GM18873 (cell line): ENCODE results near the gene PTPRH.
"Not testable (repeated sequence)": the region's sequence is repeated elsewhere in the genome, so short reads cannot be mapped to it uniquely, and the experiment has no call there.

ENCODE experiments used
- ATAC-seq: cut with Tn5 transposase; IDR thresholded peaks from one replicate; pipeline ENCODE4 v1.9.1; 2021; ENCODE audit warnings: mild to moderate bottlenecking, moderate library complexity, moderate number of reproducible peaks; ENCODE audit not compliant: unreplicated experiment, low FRiP score

Gene PTPRH

DNA sequence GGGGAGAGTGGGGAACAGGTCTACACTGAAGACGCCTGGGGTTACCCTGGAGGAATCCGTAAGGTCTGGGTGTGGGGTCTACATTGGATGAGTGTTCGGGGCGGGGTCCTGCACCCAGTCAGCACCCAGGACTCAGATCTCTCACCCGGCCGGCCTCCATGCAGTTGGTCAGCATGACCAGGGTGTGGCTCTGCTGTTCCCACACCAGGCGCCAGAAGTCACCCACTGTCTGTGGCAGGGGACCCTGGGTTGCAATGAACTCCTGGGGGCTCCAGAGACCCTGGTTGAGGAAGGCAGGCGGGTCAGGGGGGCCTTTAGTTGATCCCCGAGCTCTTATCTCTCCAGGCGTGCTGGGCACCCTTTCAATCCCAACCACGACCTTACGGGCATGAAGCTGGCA, 23.2 kb downstream of the PTPRH start:
- ATAC-seq: no peak

DNA sequence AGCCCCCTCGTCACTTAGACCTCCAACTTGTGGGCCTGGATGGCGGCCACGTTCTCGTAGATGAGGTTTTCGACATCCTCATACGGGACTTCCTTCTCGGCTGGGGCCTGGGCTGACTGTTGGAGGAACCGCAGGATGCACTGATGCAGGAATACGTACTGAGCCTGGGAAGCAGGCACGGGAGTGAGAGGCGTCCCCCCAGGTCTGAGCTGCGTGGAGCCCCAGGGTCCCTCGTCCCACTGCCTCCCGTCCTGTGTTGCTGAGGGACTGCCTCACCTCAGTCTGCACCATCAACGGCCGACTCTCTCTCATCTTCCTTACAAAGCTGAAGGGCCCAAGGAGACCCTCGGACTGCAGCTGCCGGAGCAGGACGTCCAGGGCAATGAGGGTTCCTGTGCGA, 27.6 kb downstream of the PTPRH start:
- ATAC-seq: no peak

DNA sequence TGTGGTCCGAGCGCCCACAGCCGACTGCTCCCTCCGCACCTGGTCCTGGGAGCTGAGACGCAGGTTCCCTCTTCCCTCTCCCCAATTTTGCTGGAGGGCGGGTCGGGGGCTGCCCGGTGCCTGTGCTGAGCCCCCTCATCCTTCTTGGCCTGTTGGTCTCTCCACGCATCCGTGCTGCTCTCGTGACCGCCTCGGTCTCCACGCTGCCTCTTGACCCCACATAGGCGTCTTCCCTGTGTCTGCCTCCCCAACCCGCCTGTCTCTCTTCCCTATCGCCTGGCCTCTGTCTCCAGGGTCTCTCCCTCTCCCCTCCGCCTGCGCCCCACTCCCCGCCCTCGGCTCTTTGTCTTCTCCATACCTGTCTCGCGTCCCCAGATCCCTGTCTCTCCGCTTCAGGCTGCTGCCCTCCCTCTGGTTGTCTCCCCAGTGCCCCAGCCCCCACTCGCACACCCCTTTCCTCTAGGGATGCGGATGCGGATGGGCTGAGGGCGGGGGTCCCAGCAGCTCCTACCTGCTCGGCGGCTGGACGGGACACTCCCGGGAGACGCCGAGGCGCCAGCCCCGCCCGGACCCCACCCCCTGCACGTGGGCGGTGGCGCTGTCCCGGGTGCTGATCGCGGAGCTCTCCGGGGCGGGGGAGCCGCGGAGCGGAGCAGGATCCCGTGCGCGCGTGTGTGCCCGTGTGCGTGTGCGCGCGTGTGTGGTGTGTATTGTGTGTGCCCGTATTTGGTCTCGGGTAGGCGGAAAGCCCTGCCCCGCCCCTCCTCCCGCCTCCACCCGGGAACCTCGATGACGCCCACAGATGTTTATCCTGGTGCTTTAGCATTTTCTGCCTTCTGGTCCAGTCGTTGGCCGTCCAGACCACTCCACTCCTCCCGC, 29.5 kb downstream of the PTPRH start, which contains the start of gene SYT5:
Gene SYT5 (minus strand): TSS at position 684 of the 879 bp plus-strand sequence. CDS start 1,248 bp downstream, outside the sequence.
- ATAC-seq: no peak

DNA sequence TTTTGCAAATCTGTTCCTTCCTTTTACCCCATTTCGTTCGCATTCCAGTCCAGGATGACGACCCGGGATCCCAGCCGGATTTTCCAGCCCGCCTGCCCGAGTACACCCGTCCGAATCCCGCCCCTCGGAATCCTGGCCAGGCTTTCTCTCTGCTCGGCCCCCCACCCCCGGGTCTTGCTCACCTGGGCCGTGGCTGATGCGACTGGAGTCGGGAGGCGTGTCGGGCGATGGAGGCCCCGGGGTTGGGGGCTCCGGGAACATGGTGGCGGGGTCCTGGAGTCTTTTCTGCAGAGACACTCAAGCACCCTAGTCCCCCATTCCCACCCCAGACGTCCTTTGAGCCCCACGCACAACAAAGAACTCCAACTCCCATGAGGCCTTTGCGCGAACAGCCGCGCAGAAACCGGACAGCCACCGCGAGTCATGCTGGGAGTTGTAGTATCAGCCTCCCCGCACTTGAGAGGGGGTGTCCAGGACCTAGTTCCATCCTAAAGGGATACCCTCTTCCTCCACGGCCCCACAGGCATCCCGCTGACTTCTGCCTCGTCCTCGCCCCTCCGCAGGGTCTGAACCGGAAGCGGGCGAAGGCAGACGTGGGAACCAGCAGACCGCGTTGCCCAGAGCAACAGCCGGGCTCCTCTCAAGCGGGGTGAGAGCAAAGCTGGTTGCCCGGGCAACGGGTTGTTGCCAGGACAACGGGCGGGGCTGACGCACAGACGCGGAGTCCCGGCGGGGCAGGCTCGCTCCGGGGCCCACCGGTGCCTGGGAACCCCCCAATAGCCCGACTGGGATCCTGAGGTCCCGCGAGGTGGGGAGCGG, 30.3 kb downstream of the PTPRH start:
- ATAC-seq: peak; percentile 58

DNA sequence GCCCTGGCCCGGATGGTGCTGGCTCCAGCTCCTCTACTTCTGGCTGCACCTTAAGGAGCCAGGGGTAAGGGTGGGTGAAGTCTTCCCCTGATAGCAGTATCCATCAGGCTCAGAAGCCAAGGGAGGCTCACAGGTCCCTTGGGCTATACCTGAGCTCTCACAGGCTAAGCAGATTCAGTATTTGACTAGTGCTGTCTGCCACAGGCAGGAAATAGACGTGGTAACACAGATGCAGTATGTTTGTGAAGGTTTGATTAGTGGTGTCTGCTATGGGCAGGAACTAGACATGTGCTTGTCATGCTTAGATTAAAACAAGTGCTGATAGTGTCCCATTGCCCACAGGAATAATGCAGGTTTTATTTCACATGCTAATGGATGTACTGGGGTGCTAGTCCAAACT, 33.2 kb downstream of the PTPRH start:
- ATAC-seq: no peak

DNA sequence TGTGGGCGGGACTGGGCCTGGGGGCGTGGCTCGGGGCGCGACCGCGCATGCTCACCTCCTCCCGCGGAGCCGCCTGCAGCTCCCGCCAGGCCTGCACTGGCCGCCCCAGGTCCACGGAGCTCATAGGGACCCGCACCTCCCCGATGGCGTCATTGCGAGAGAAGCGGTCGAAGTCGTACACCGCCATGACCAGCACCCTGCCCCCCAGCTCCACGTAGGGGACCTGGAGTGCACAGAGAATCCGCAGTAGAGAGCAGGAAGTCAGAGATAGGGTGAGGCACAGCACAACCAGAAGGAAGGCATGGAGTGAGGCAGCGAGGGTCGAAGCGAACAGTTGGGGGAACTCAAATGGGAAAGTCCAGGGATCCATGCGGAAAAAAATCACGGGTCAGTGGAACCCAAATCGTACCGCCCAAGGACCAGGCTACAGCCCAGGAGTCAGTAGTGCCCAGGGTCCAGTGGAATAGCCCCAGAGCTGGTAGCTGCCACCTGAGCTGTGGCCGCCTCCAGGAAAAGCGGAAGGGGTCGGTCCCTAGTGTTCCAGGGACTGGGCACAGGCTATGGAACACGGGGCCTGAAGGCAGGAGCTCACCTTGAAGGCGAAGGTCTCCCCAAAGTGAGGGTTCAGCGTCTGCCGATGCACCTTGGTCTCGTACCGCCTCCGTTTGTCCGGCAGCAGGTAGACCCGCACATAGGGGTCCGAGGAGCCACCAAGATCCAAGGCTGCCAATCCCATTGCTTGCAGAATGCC, 34.0 kb downstream of the PTPRH start:
- no peak for ATAC-seq

DNA sequence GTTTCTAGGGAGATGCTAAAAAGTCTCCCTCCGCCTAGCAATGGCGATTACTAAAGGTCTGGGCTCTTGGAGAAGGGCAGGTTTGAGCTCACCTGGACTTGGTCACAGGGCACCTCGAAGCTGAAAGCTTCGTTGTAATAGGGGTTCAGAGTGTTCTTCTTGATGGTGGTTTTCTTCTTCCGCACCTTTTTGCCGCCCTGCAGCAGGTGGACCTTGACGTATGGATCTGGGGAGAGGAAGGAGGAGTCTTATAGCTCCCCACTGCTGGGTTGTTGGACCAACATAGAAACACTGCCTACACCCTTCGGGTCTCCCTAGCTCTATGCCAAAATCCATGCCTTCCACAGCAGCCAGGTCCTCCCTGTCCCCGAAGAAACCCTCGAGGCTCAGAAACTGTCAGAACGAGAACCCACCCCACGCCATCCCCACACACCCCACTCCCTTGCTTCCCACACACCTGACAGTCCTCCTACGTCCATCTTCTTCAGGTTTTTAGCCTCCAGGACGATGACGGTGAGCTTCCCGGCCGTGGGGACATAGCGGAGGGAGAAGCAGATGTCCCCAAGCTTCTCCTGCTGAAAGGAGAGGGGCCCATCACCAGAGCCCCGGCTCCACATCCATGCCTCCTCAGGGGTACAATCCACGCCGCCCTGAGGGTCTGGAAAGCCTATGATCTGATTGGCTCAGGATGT, 34.7 kb downstream of the PTPRH start:
- no peak for ATAC-seq

DNA sequence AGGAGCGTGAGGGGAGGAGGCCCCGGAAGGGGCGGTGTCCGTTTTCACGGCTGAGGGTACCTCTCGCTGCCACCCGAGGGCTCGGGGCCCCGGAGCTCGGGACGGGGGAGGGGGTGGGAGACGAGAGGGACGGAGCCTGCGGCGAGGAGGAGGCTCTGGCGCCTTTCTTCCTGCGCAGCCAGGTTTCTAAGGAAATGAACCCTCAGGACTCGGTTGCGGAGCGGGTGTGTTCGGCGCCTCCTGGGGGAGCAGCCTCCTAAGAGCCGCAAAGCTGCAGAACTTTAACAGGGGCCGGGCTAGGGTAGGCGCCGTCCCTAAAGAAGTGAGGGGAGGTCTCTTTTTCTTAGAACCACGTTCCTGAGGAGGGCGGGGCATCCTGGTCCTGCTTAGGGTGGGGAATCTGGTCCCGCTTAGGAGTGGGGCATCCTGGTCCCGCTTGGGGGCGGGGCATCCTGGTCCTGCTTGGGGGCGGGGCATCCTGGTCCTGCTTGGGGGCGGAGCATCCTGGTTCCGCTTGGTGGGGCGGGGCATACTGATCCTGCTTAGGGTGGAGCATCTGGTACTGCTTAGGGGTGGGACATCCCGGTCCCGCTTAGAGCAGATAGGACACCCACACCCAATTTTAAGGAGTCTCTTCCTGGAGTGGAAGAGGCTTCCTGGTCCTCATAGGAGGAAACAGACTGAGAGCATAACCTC, 35.4 kb downstream of the PTPRH start:
- ATAC-seq: no peak

DNA sequence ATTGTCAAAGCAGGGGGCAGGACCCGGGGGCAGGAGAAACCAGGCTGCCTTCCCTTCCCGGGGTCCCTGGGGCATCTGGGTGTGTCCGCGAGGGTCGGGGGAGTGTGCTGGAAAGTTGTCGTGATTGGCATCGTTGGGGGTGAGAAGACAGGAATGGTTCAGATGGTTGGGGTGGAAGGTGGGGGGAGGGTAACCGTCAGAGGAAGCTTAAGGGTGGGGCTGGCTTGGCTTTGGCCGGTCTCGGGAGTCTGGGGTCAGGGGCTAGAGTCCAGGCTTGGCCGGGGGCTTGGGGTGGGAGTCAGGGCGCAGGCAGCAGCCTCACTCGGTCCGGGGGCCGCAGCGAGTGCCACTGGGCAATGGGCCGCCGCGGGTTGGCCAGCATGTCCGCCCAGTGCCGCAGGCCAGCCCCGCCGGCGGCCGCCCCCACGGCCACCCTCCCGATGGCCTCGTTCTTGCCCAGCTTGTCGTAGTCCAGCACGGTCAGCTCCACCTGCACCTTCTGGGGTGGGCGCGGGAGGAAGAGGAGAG, 36.1 kb downstream of the PTPRH start:
- ATAC-seq: no peak

DNA sequence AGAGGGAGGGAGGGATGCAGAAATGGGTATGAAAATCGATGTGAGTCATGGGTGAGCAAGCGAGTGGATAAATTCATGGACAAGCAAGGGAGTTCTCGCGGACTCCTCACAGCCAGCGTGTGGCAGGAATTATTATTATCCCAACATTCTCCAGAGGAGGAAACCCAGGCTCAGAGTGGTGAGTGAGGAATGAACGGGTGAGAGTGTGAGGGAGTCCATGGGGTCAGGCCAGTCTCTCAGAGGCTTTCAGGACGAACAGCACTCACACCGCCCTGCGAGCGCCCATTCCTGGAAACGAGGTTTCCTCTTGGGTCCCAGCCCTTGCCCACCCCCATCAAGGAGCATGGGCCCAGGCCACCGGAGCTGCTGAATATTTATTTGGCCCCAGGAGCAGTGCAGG, 36.6 kb downstream of the PTPRH start:
- ATAC-seq: no peak

DNA sequence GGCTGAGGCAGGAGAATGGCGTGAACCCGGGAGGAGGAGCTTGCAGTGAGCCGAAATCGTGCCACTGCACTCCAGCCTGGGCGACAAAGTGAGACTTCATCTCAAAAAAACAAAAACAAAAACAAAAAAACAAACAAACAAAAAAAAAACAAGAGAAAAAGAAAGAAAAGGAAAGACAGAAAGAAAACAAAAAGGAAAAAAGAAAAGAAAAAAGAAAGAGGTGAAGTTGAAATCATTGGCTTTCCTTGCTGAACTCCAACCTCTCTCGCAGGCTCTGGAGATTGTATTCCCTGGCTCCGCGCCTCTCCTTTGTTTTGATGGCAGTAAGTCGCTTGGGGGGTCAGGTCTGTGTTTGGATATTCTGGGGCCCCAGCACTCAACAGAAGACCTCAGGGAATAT, 37.0 kb downstream of the PTPRH start:
- ATAC-seq: not testable (repeated sequence)

DNA sequence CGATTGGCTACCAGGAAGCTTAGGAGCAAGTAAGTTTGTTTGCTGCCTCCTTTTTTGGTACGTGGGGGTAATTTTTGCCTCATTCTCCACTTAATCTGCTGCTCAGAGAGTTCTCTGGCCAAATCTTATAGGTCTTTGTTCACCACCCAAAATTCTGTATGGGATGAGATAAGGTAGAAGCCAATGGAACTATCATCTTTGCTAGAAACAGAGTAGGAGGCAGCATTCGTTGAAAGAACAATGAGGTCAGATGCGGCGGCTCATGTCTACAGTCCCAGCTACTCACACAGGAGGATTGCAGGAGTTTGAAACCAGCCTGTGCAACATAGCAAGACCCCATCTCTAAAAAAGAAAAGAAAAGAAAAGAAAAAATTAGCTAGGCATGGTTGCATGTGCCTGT, 37.9 kb downstream of the PTPRH start:
- ATAC-seq: no peak

DNA sequence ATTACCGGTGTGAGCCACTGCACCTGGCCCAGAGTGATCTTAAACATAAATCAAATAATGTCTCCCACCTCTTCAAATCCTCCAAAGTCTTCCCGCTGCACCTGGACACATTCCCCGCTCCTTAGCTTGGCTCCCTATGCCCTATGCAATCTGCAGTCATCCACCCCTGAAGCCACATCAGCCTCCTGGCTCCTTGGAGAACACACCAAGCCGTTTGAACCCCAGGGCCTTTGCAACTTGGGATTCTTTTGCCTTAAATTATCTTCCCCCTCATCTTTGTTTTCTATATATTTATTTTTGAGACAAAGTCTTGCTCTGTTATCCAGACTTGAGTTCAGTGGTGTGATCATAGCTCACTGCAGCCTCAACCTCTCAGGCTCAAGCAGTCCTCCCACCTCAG, 40.2 kb downstream of the PTPRH start:
- ATAC-seq: no peak

DNA sequence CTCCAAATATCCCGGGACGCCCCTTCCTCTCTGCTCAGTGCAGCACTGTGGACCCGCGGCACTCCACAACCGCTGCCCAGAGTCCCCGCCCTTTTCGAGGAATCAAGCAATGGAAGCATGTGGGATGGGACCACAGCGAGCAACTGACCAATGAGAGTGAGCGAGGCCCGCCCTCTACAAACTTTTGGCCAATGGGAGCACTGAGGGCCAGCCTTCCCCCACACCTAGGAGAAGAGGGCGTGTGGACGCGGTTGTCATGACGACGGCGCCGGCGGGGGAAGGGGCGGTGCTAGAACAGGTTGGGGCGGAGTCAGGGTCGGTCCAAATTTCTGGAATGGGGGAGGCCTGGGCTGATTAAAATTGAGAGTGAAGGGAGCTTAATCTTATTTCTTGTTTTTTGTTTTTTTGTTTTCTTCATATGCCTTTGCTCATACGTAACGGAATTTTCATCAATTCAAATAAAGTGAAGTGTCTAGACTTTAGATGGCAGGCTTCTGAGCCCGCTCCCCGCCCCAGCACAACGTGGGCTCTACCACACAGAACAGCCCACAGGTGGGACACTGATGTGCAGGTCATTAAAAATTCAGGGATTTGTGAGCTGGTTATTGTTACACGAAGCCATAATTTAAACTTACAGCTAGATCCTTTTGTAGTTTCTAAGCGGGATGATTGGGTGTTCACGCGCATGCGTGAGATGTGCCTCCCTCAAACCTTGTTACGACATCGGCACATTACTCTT, 42.6 kb downstream of the PTPRH start, which contains the start of gene DNAAF3:
Gene DNAAF3 (minus strand): TSS at position 84 of the 739 bp plus-strand sequence. CDS start 200 bp downstream, outside the sequence.
- no peak for ATAC-seq

DNA sequence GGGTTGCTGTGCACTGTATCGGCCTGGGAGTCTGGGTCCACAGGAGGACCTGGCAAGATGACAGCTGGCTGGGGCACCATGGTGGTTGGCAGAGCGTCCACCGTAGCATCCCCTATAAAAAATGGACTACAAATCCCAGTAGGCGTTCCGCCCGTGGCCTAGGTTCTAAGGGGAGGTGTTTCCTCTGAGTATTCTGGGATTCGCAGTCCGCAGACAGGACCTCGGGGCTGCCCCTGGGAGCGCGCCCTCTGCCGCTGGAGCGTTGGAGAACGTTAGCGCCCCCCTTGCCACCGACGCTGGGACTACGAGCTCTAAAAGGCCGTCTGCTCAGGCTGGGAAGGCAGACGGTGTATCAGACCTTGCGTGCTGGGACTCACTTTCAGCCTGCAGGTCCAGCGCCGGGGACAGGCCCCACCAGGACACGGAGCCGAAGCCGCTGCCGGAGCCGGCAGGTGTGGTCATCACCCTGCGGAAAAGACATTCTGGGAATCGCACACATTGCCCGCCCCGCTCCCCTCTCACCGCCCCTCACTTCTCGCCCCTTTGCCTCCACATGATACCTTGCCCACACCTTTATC, 43.3 kb downstream of the PTPRH start:
- ATAC-seq: no peak

DNA sequence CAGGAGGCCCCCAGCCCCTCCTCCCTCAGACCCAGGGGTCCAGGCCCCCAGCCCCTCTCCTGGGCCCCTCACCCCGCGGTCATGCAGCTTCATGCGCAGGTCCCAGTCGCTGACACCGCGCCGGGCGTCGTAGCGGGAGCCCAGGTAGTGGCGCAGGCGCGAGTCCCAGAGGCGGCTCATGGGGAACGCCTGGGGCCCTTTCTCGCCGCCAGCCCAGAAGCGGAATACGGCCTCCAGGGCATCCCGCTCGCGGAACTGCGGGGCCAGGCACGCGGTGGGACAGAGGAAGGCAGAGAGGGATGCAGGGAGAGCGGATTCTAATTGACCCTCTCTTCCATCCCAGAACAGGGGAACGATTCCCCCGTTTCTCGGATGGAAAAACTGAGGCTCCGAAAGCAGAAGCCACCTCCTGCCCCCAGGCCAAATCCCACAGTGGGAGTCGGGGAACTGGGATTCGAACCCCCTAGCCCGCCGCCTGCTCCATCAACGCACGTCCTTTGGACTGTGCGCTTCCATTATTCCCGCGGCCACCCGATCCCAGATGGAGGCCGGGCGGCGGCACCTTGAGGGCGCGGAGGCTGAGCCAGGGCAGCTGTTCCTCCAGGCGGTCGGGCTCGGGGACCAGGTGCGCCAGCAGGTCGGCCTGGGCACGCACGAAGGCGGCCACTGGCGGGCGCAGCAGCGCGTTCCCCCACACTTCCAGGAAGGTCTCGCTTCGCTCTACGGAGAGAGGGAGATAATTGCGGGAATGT, 47.6 kb downstream of the PTPRH start:
- no peak for ATAC-seq

DNA sequence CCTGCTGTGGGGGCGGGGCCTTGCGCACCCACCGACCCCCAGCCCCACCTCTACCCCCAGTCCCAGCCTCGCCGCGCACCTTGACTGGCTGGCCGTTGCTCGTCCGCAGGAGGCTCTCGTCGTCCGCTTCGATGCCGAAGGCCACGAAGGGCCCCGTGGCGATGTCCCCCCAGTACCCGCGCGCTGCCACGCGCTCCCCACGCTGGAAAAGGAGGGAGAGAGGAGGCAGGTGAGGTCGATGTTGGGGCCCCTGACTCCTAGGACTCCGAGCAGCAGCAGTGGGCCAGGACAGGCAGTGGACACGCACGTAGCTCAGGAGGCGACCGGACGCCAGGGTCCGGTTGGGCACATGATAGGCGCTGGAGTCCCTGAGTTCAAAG, 48.3 kb downstream of the PTPRH start:
- ATAC-seq: no peak
